OCI-LY3 (cell line): ENCODE data around the gene MYL7.
A peak's percentile ranks its signal among the peaks of the same experiment; 100 is the strongest.

Experiments
- H2AFZ ChIP-seq: fragments of 200-600, 300-600 bp; shearing (Covaris generic); 2 replicates; pipeline ENCODE4 v1.6.0; 2014; ENCODE audit warnings: antibody characterized with exemption, low read depth, low read length
- H3K27ac ChIP-seq: fragments of 200-600, 300-600 bp; sonication (generic); 2 replicates; pipeline ENCODE4 v1.5.1; 2014; ENCODE audit warnings: mild to moderate bottlenecking, low read length, moderate library complexity, mixed read lengths
- H3K27me3 ChIP-seq: fragments of 200-600, 300-600 bp; sonication (generic); 2 replicates; pipeline ENCODE4 v1.6.1; 2014; ENCODE audit warnings: low read depth, low read length, mixed read lengths
- H3K36me3 ChIP-seq: fragments of 200-600, 300-600 bp; sonication (generic); replicated peaks from 2 replicates; pipeline ENCODE3; 2014; ENCODE audit warnings: low read depth, low read length, mixed read lengths
- H3K4me1 ChIP-seq: fragments of 300-600, 200-600 bp; sonication (generic); 2 replicates; pipeline ENCODE4 v1.6.1; 2014; ENCODE audit warnings: low read length, mixed read lengths
- H3K4me2 ChIP-seq: fragments of 200-600, 300-600 bp; sonication (generic); 2 replicates; pipeline ENCODE4 v1.6.1; 2014; ENCODE audit warnings: low read length, mixed read lengths
- H3K4me3 ChIP-seq: fragments of 300-600, 200-600 bp; sonication (generic); 2 replicates; pipeline ENCODE4 v1.5.1; 2014; ENCODE audit warnings: antibody characterized with exemption, mild to moderate bottlenecking, low read length, moderate library complexity
- H3K79me2 ChIP-seq: fragments of 300-600, 200-600 bp; shearing (Covaris generic); 2 replicates; pipeline ENCODE4 v1.6.1; 2014; ENCODE audit warnings: mild to moderate bottlenecking, low read length, mixed read lengths
- H3K9ac ChIP-seq: fragments of 300-600, 200-600 bp; shearing (Covaris generic); 2 replicates; pipeline ENCODE4 v1.6.0; 2014; ENCODE audit warnings: mild to moderate bottlenecking, low read length, moderate library complexity
- H3K9me3 ChIP-seq: fragments of 200-600, 300-600 bp; shearing (Covaris generic); 2 replicates; pipeline ENCODE4 v1.6.1; 2014; ENCODE audit warnings: low read length, mixed read lengths; ENCODE audit not compliant: insufficient read depth
- H4K20me1 ChIP-seq: fragments of 200-600, 300-600 bp; sonication (generic); 2 replicates; pipeline ENCODE4 v1.6.1; 2016; ENCODE audit warnings: low read length, mixed read lengths; ENCODE audit not compliant: insufficient read depth
- CTCF ChIP-seq: fragments of 200-600, 300-600 bp; sonication (generic); IDR thresholded peaks from 2 replicates; pipeline ENCODE4 v1.5.1; 2014; ENCODE audit warnings: antibody characterized with exemption, low read length, low read depth
- EZH2phosphoT487 ChIP-seq: fragments of 200-600 bp; shearing (Covaris generic); IDR thresholded peaks from 2 replicates; pipeline ENCODE4 v1.6.1; 2018; ENCODE audit warnings: antibody characterized with exemption, mixed run types, low read depth

The MYL7 gene

GRCh38 chr7:44100458-44101302 is 40.5 kb downstream of the MYL7 start:
- no peaks in the 10 kb centered on the region for H3K36me3 ChIP-seq
- peaks cover 30% of the 10 kb centered on the region for H3K4me1 ChIP-seq
- no peak overlapping the region for H3K4me3 ChIP-seq
- H3K4me2 ChIP-seq = peak overlapping the region; percentile 16; the same call in 1 of the 2 replicates
- peak overlapping the region; percentile 96 for H2AFZ ChIP-seq
- H3K79me2 ChIP-seq = no peaks in the 10 kb centered on the region
- no peak overlapping the region for H3K27ac ChIP-seq
- no peaks in the 10 kb centered on the region for H3K9me3 ChIP-seq
- no peaks in the 10 kb centered on the region for H4K20me1 ChIP-seq
- H3K9ac ChIP-seq = no peak overlapping the region; the same call in 1 of the 2 replicates
- no peaks in the 10 kb centered on the region for H3K27me3 ChIP-seq
- TF ChIP-seq EZH2phosphoT487 (no peak), CTCF (no peak)

- Histone ChIP-seq H2AFZ (no peak overlapping the region), H3K9me3 (no peaks in the 10 kb centered on the region), H3K4me2 (no peak overlapping the region), H3K4me3 (no peak overlapping the region), H3K27me3 (no peaks in the 10 kb centered on the region), H3K9ac (no peak overlapping the region), H4K20me1 (no peaks in the 10 kb centered on the region), H3K36me3 (no peaks in the 10 kb centered on the region), H3K27ac (no peak overlapping the region), H3K4me1 (peaks cover 33% of the 10 kb centered on the region), H3K79me2 (no peaks in the 10 kb centered on the region)
- no peak for TF ChIP-seq EZH2phosphoT487
- TF ChIP-seq CTCF = no peak
These were observed 41.5 kb downstream of the MYL7 start for GRCh38 chr7:44099669-44100068.

GRCh38 chr7:44098092-44099068 is 42.8 kb downstream of the MYL7 start:
- H3K27ac ChIP-seq = no peak overlapping the region
- no peaks in the 10 kb centered on the region for H3K36me3 ChIP-seq
- peaks cover 39% of the 10 kb centered on the region for H3K4me1 ChIP-seq
- no peak overlapping the region for H3K9ac ChIP-seq
- peak overlapping the region; percentile 37; the same call in 1 of the 2 replicates for H2AFZ ChIP-seq
- no peaks in the 10 kb centered on the region for H3K79me2 ChIP-seq
- no peak overlapping the region for H3K4me2 ChIP-seq
- no peaks in the 10 kb centered on the region for H3K27me3 ChIP-seq
- H3K4me3 ChIP-seq = no peak overlapping the region
- no peak for TF ChIP-seq CTCF
- no peak for TF ChIP-seq EZH2phosphoT487
- no peaks in the 10 kb centered on the region for H3K9me3 ChIP-seq
- H4K20me1 ChIP-seq = no peaks in the 10 kb centered on the region
